22Rv1 (cell line): ENCODE measurements around the gene LHFPL6.

Experiments used
- CTCF ChIP-seq: fragments of 450-650 bp; IDR thresholded peaks from 2 replicates; pipeline ENCODE4 v1.5.1; 2017; ENCODE audit warnings: mild to moderate bottlenecking
- ZFX ChIP-seq: fragments of 450-650 bp; IDR thresholded peaks from 2 replicates; pipeline ENCODE4 v1.6.1; 2017; ENCODE audit warnings: antibody characterized with exemption, borderline replicate concordance

- no peak for TF ChIP-seq CTCF
- TF ChIP-seq ZFX = no peak
These were observed 15.1 kb downstream of the LHFPL6 start for GRCh38 chr13:39587939-39588338.
